Neural progenitor cell (in vitro differentiated cells): ENCODE data around the gene TUBAL3. TPM values are rescaled to one million over a fixed set of nuclear protein-coding genes. Genes with fewer than 3 reads are reported as not detected.

Source experiments
- DNase-seq: peaks from one replicate; pipeline ENCODE4 v3.0.0-alpha.2; 2016; ENCODE audit warnings: low spot score
- H2AFZ ChIP-seq: fragments of 200-600 bp; sonication (generic); replicated peaks from 2 replicates; pipeline ENCODE4 v1.6.1; 2016; ENCODE audit warnings: antibody characterized with exemption
- H3F3A ChIP-seq: fragments of 200-600 bp; sonication (generic); 2 replicates; pipeline ENCODE4 v1.6.1; 2016; ENCODE audit warnings: antibody characterized with exemption, low read depth
- H3K27ac ChIP-seq: fragments of 200-600 bp; sonication (generic); 2 replicates; pipeline ENCODE4 v1.5.1; 2016; ENCODE audit warnings: mild to moderate bottlenecking
- H3K27me3 ChIP-seq: fragments of 200-600 bp; sonication (generic); 2 replicates; pipeline ENCODE4 v1.6.1; 2016; ENCODE audit warnings: mild to moderate bottlenecking, moderate library complexity
- H3K36me3 ChIP-seq: fragments of 200-600 bp; sonication (generic); 2 replicates; pipeline ENCODE4 v1.5.1; 2016
- H3K4me1 ChIP-seq: fragments of 200-600 bp; sonication (generic); 2 replicates; pipeline ENCODE4 v1.6.1; 2016; ENCODE audit warnings: mixed run types
- H3K4me2 ChIP-seq: fragments of 200-600 bp; sonication (generic); 2 replicates; pipeline ENCODE4 v1.6.1; 2016
- H3K4me3 ChIP-seq: fragments of 200-600 bp; sonication (generic); 2 replicates; pipeline ENCODE4 v1.5.1; 2016
- H3K79me2 ChIP-seq: fragments of 200-600 bp; sonication (generic); 2 replicates; pipeline ENCODE4 v1.6.1; 2016; ENCODE audit warnings: low read depth
- H3K9ac ChIP-seq: fragments of 200-600 bp; sonication (generic); 2 replicates; pipeline ENCODE4 v1.6.1; 2016
- H3K9me3 ChIP-seq: fragments of 200-600 bp; sonication (generic); 2 replicates; pipeline ENCODE4 v1.5.1; 2016; ENCODE audit warnings: low read depth
- H4K20me1 ChIP-seq: fragments of 200-600 bp; sonication (generic); 2 replicates; pipeline ENCODE4 v1.6.1; 2016; ENCODE audit warnings: low read depth
- H3K27ac Mint-ChIP-seq: 3 replicates; pipeline ENCODE4 v1.8.0; 2021; ENCODE audit warnings: mixed read lengths
- H3K27me3 Mint-ChIP-seq: 2 replicates; pipeline ENCODE4 v1.8.0; 2022; ENCODE audit warnings: low read depth, mild to moderate bottlenecking, inconsistent platforms, moderate library complexity, mixed read lengths; ENCODE audit not compliant: insufficient read depth
- H3K36me3 Mint-ChIP-seq: 3 replicates; pipeline ENCODE4 v1.8.0; 2021; ENCODE audit warnings: mixed read lengths
- H3K4me1 Mint-ChIP-seq: 3 replicates; pipeline ENCODE4 v1.8.0; 2021; ENCODE audit warnings: mixed read lengths
- H3K4me3 Mint-ChIP-seq: 3 replicates; pipeline ENCODE4 v1.8.0; 2021; ENCODE audit warnings: mild to moderate bottlenecking, moderate library complexity, mixed read lengths
- H3K9me3 Mint-ChIP-seq: 3 replicates; pipeline ENCODE4 v1.8.0; 2020; ENCODE audit warnings: mixed read lengths
- CTCF ChIP-seq: fragments of 200-600 bp; sonication (generic); IDR thresholded peaks from 2 replicates; pipeline ENCODE4 v1.5.1; 2017; ENCODE audit warnings: antibody characterized with exemption, mild to moderate bottlenecking
- EZH2 ChIP-seq: fragments of 200-600 bp; sonication (generic); IDR thresholded peaks from 2 replicates; pipeline ENCODE4 v1.6.1; 2017; ENCODE audit warnings: antibody characterized with exemption, mild to moderate bottlenecking, moderate library complexity
- EZH2phosphoT487 ChIP-seq: fragments of 200-600 bp; sonication (generic); IDR thresholded peaks from 2 replicates; pipeline ENCODE4 v1.6.1; 2017; ENCODE audit warnings: antibody characterized with exemption
- total RNA-seq: library from RNA; depleted of rRNA; stranded (reverse); fragments of >200 nt; gene quantifications from 2 replicates; pipeline ENCODE4 v1.2.3, GENCODE V29; 2015; ENCODE audit warnings: low replicate concordance

Gene TUBAL3
- total RNA-seq, 1 donor from 2014 or later: not detected

GRCh38 chr10:5416981-5417380 lies 12.4 kb upstream of the TUBAL3 start:
- TF ChIP-seq EZH2 (no peak), EZH2phosphoT487 (no peak), CTCF (no peak)
- Mint-ChIP-seq H3K4me3 (no peak overlapping the region), H3K36me3 (peaks cover 53% of the 10 kb centered on the region), H3K9me3 (peaks cover 60% of the 10 kb centered on the region), H3K4me1 (peaks cover 3% of the 10 kb centered on the region), H3K27ac (no peak overlapping the region), H3K27me3 (peaks cover 5% of the 10 kb centered on the region)
- peaks cover 22% of the 10 kb centered on the region for H4K20me1 ChIP-seq
- no peak overlapping the region for H2AFZ ChIP-seq
- H3K27me3 ChIP-seq: no peaks in the 10 kb centered on the region
- H3K4me1 ChIP-seq: peaks cover 21% of the 10 kb centered on the region
- DNase-seq: peak; percentile 28
- H3K4me2 ChIP-seq: peak overlapping the region; percentile 31
- peaks cover 92% of the 10 kb centered on the region for H3K79me2 ChIP-seq
- H3K9ac ChIP-seq: no peak overlapping the region
- H3F3A ChIP-seq: no peaks in the 10 kb centered on the region
- H3K4me3 ChIP-seq: no peak overlapping the region
- peaks cover 10% of the 10 kb centered on the region for H3K36me3 ChIP-seq
- H3K9me3 ChIP-seq: peaks cover 12% of the 10 kb centered on the region
- no peak overlapping the region for H3K27ac ChIP-seq

- peak; percentile 77 for DNase-seq
- peaks cover 22% of the 10 kb centered on the region for H4K20me1 ChIP-seq
- no peak for TF ChIP-seq EZH2
- peak overlapping the region; percentile 47 for H3K9ac ChIP-seq
- H3K27me3 Mint-ChIP-seq: peaks cover 2% of the 10 kb centered on the region
- H3K36me3 Mint-ChIP-seq: peaks cover 25% of the 10 kb centered on the region
- peaks cover 27% of the 10 kb centered on the region for H3K9me3 Mint-ChIP-seq
- H3K79me2 ChIP-seq: peaks cover 55% of the 10 kb centered on the region
- H3K4me3 Mint-ChIP-seq: no peak overlapping the region
- no peaks in the 10 kb centered on the region for H3K27me3 ChIP-seq
- H3K4me1 Mint-ChIP-seq: peaks cover 5% of the 10 kb centered on the region
- H3K36me3 ChIP-seq: peaks cover under 1% of the 10 kb centered on the region
- no peak overlapping the region for H3K27ac ChIP-seq
- peak overlapping the region; percentile 94 for H3K4me3 ChIP-seq
- H3K27ac Mint-ChIP-seq: no peak overlapping the region
- H3F3A ChIP-seq: no peaks in the 10 kb centered on the region
- no peak overlapping the region for H2AFZ ChIP-seq
- H3K4me2 ChIP-seq: peak overlapping the region; percentile 87
- peaks cover 21% of the 10 kb centered on the region for H3K4me1 ChIP-seq
- peaks cover 3% of the 10 kb centered on the region for H3K9me3 ChIP-seq
Observed at GRCh38 chr10:5413012-5413938, 8.6 kb upstream of the TUBAL3 start.

DNA sequence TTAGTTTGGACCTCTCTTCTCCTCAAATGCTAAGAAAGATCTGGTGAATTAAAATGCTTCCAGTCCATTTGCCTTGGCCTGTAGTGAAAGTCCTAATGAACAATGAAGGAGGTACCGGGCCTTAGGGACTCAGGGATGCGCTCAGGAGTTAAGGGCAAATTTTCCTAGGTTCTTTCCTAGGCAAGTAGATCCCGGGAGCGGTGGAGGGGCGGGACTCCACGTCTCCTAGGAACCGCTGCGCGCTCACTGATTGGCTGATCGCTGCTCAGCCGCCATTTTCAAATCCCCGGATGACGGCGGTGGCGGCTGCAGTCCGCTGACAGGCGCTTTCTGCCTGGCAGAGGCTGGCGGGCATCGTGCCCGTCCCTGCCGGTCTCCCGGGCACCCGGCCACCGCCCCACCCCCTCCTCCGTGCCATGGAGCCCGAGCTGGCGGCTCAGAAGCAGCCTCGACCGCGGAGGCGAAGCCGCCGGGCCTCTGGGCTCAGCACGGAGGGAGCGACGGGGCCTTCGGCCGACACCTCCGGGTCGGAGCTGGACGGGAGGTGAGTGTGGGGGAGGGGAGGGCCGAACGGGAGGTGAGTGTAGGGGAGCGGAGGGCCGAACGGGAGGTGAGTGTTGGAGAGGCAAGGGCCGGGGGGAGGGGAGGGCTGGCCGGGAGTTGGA lies 7.8 kb upstream of the TUBAL3 start, which contains the start of gene NET1:
NET1 (plus strand) TSS at position 281 of the 665 bp plus-strand sequence; CDS start at position 417, 136 bp downstream.
- peaks cover 18% of the 10 kb centered on the region for H3K36me3 Mint-ChIP-seq
- H3K27ac ChIP-seq: no peak within 1 kb of the TSS

More for the DNA sequence above, 7.8 kb upstream of the TUBAL3 start, which contains the start of gene NET1:
- Mint-ChIP-seq H3K27ac (peak within 1 kb of the TSS; percentile 39), H3K27me3 (peaks cover 2% of the 10 kb centered on the region), H3K9me3 (peaks cover 24% of the 10 kb centered on the region), H3K4me3 (no peak within 1 kb of the TSS), H3K4me1 (peaks cover 5% of the 10 kb centered on the region)
- H3K4me3 ChIP-seq: peak within 1 kb of the TSS; percentile 94
- H4K20me1 ChIP-seq: peaks cover 22% of the 10 kb centered on the region
- peaks cover 46% of the 10 kb centered on the region for H3K79me2 ChIP-seq
- no peaks in the 10 kb centered on the region for H3K27me3 ChIP-seq
- no peaks in the 10 kb centered on the region for H3K9me3 ChIP-seq
- peak within 1 kb of the TSS; percentile 69 for H3K9ac ChIP-seq
- no peaks in the 10 kb centered on the region for H3K36me3 ChIP-seq
- peak within 1 kb of the TSS; percentile 87 for H3K4me2 ChIP-seq
- no peaks in the 10 kb centered on the region for H3F3A ChIP-seq
- peaks cover 21% of the 10 kb centered on the region for H3K4me1 ChIP-seq
- TF ChIP-seq EZH2 (no peak), EZH2phosphoT487 (no peak), CTCF (no peak)
- peak; percentile 97 for DNase-seq
- H2AFZ ChIP-seq: peak within 1 kb of the TSS; percentile 94
